SU-DHL-6 (cell line): Measurements from ENCODE around the gene PLXNA2.

Experiments
- EZH2phosphoT487 ChIP-seq: fragments of 200-600 bp; sonication (generic), shearing (Covaris generic); conservative IDR thresholded peaks from 2 replicates; pipeline ENCODE4 v1.6.1; 2018; ENCODE audit warnings: mild to moderate bottlenecking, antibody characterized with exemption, low read length, moderate library complexity, mixed read lengths
- TF ChIP-seq, protein P1 (sequence below): fragments of 200-600 bp; sonication (generic); IDR thresholded peaks from one replicate; pipeline ENCODE4 v1.5.1; 2017; ENCODE audit warnings: antibody characterized with exemption, mild to moderate bottlenecking, low read length, moderate library complexity; ENCODE audit not compliant: insufficient read depth, poor library complexity, severe bottlenecking

DNA sequence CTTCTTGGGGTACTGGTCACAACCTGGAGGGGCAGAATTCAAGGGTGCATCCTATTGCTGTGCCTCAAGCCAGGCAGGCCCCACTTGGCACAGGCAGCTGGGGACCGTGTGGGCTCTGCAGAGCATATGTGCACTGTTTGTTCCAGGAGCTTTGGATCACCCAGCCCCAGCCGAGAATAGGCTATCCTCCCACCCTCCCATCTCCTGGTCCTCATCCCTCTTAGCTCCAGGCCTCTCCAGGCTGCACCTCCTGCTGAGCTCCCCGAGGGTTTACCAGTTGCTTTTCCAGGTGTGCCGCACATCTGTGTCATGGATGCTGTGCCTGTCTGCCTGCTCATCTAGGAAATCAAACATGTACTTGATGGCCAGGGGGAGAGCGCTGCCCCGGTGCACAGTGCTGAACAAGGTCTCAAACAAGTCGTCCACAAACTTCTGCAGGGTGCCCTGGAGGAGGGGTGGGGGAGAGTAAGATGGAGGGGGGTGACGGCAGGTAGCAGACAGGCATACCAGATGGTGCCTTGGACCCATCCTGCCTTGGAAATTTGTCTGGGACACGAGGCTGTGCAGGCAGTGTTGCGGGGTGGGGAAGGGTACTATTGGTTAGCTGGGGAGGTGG is 212.8 kb downstream of the PLXNA2 start:
- TF ChIP-seq, protein P1, sequence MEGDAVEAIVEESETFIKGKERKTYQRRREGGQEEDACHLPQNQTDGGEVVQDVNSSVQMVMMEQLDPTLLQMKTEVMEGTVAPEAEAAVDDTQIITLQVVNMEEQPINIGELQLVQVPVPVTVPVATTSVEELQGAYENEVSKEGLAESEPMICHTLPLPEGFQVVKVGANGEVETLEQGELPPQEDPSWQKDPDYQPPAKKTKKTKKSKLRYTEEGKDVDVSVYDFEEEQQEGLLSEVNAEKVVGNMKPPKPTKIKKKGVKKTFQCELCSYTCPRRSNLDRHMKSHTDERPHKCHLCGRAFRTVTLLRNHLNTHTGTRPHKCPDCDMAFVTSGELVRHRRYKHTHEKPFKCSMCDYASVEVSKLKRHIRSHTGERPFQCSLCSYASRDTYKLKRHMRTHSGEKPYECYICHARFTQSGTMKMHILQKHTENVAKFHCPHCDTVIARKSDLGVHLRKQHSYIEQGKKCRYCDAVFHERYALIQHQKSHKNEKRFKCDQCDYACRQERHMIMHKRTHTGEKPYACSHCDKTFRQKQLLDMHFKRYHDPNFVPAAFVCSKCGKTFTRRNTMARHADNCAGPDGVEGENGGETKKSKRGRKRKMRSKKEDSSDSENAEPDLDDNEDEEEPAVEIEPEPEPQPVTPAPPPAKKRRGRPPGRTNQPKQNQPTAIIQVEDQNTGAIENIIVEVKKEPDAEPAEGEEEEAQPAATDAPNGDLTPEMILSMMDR = no peak
- TF ChIP-seq EZH2phosphoT487 = no peak
